HK-2 (cell line): ENCODE data around the gene SMAD3.
"Not testable (repeated sequence)": the region's sequence is repeated elsewhere in the genome, so short reads cannot be mapped to it uniquely, and the experiment has no call there.

Experiments used
- DNase-seq: peaks from one replicate; pipeline ENCODE4 v3.0.0-alpha.2; 2018; ENCODE audit not compliant: unreplicated experiment

The SMAD3 gene

DNA sequence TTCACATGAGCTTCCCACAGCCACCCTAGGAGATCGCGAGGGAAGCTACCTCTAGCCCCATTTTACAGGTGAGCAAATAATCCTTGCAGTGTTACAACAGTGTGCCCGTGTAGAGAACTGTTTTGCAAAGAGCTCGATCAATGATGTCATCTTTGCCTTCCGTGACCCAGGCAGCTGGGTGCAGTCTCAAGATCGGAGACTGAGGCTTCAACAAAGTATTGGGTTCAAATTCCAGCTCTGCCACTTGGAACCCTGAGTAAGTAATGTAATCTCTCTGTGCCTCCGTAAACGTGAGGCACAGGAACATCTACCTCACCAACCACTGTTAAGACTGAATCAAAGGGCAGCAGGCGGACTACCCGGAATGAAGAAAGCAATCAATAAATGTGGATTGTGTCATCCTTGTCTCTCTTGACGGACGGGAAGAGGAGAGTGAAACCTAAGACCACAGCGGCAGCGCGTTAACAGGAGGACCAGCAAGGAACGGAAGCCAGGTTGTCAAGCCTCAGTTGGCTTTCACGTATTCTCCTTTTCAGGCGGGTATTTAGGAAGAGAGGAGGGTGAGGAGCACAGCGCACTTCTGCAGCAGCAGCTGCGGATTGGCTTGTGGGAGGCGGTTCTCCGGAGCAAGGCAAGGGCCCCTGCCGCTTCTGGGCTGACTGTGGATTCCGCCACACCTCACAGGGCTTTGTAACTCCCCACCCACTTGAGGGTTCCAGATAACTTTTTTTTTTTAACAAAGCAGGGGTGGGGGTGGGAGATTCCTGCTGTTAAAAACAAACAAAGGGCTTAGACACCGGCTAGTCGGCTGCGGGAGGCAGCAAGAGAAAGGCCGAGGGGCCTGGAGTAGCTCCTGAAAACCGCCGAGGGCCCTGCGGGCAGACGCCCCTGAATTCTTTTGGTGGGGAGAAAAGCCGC lies 1.5 kb upstream of the SMAD3 start:
- DNase-seq, result peak; percentile 57

DNA sequence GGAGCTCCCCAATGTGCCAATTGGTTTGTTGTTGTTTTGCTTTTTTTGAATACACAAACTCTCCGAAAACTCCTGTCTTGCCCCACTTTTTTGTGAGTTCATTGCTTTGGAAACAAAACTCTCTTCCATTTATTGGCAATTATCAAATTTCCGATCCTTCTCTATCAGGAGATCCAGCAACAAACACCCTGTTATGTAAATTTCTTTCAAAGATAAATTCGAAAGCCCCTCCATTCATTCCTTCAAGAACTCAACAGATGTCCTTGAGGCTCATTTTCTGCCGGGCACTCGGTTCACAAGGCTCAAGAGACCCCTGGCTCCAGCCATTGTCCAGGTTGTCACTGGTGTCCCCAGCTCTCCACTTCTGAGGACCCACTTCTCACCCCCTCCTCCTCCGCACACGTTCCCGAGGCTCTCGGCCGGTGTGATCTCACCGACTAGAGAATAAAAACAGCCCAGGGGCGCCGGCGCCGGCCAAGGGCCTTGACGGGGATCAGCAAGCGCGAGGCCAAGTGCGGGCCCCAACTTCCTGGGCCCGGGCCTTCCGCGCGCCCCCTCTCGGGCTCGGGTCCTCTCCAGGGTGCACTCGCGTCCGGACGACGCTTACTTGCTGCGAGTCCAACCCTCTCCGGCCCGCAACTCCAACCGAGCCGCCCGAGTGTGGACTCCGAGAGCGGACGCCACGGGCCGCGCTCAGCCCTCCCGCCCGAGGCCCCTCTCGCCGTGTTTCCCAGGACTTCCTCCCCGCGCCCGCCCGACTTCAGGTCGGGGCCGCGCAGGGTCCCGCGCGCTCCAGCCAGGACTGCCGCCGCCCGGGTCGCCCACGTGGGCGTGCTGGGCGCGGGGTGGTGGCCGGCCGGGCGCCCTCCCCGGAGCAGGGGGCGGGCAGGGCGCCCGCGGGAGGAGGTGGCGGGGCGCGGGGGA lies 533 bp upstream of the SMAD3 start:
- DNase-seq, result no peak

DNA sequence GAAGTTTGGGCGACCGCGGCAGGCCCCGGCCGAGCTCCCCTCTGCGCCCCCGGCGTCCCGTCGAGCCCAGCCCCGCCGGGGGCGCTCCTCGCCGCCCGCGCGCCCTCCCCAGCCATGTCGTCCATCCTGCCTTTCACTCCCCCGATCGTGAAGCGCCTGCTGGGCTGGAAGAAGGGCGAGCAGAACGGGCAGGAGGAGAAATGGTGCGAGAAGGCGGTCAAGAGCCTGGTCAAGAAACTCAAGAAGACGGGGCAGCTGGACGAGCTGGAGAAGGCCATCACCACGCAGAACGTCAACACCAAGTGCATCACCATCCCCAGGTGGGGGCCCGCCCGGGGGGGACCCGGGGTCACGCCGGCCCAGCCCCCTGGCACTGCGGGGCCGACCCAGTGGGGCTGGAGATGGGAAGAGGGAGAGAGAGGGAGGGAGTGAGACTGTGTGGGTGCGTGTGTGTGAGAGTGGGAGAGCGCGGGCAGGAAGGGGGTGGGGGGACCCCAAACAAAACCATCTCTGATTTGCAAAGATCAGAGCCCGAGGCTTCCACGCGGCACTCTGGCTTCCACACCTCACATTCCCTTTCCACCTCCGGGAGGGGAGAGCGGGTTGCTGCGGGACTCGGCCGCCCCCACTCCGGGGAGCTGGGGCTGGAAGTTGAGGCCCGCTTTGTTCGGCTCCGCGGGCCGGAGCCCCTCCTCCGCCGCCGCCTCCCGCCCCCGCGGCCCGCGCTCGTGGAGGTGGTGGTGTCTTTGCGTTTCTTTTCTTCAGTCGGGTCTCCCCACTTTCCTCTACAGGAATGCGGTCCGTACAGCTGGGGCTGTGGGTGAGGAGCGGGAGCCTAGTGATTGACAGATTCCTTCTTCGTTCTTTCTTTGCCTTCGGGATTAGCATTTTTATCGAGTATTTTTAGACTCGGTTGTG lies 898 bp downstream of the SMAD3 start:
- peak; percentile 24 for DNase-seq

DNA sequence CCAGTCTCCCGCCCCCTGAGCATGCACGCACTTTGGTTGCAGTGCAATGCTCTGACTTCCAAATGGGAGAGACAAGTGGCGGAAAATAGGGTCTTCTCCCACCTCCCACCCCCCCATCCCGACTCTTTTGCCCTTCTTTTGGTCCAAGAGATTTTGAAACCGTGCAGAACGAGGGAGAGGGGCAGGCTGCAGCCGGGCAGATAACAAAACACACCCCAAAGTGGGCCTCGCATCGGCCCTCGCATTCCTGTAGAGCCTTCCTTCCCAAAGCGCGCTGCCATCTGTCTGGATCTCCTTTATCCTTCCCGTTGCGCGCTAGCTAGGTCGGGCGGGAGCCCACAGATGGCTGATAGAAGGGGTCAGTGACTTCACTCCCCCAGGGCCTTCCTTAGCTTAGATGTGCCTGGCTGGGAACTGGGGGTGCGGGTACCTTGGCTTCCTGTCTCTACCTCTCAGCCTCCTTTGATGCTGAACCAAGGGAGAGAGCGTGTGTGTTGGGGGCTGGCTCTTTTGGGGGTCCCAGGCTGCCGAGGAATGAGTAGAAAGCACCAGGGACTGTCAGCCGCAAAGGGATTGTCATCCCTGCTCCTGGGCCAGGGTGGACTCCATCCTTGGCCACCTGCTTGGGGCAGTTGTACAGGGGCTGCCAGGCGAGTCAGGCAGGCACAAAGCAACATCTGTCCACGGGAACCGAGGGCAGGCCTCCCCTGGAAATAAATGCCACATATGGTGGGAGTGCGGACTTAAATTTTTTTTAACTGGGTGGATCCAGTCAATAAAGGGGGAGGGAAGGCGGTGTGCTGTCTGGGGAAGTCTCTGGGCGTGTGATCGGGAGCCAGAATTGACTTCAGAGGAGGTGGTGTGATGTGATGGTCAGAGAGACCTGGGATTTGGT lies 1.8 kb downstream of the SMAD3 start:
- peak; percentile 17 for DNase-seq

DNA sequence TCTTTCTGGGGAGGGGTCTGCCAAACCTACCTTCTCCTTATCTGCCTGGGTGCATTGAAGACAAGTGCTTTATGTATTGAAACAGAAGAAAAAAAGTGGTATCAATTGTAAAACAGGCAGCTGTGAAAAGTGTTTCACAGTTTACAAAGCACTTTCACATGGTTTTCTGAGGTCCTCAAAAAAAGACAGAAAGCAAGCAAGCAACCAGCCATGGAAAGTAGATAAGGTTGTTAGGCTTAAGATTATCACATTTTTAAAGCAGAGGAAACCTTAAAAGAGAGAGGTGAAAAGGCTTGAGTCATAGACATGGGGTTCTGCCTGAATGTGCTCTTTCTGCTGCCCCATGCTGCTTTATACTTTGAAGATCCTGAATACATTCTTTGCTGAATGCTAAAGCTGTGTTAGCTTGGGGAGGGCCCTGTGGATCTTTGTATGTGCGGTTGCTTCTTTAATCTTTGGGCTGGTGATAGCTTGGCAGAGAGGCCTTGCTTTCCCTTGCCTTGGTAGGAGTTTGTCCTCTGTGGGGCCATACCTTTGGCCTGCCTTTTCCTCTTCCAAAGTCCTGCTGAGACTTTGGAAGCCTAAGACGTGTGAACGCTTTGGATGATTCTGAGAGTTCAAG lies 2.6 kb downstream of the SMAD3 start:
- DNase-seq, result no peak

DNA sequence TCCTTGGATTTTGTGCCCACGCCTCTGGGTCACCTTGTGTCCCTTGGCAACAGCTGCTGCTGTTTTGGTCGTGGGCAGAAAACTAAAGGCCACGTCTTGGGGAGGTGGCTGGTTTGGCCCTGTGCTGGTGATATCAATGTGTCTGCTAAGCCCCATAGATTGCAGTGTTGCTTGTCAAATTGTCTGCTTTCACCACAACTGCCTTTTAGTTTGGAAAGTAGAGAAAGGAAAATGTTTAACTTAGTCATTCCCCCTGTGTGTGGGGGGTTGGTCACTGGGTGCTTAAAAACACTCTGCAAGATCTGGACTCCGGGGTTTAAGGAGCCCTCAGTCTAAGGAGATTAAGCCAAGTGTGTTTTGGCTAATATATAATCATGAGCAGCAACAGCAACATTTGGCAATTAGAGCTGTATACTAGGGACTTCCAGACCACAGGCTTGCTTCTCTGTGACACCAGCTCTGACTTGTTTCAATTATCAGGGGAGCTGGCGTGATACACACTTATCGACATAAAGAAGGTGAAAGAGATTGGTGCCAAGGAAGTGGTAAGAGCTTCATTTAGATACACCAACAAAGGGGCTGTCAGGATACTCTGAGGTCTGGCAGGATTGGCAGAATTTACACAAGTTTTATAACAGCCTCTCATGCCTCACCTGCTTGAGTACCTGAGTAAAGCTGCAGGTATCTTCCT lies 3.5 kb downstream of the SMAD3 start:
- no peak for DNase-seq

DNA sequence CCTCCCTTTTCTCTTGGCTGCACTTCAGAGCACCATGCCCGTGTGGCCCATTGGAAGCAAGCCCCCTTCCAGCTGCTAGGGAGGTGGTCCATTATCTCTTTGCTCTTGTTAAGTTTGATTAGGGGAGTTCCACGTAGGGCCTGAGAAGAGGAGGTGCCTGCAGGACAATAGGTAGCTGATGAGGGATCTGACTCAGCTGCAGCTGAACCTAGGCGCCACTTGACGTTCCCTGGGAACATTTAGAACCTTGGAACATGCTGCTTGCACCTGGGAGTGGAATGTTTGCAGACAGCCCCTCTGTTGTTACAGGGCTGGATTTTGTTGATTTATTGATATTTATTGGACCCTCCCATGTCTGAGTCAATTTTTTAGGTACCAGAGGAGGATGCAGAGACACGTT lies 4.7 kb downstream of the SMAD3 start:
- no peak for DNase-seq

DNA sequence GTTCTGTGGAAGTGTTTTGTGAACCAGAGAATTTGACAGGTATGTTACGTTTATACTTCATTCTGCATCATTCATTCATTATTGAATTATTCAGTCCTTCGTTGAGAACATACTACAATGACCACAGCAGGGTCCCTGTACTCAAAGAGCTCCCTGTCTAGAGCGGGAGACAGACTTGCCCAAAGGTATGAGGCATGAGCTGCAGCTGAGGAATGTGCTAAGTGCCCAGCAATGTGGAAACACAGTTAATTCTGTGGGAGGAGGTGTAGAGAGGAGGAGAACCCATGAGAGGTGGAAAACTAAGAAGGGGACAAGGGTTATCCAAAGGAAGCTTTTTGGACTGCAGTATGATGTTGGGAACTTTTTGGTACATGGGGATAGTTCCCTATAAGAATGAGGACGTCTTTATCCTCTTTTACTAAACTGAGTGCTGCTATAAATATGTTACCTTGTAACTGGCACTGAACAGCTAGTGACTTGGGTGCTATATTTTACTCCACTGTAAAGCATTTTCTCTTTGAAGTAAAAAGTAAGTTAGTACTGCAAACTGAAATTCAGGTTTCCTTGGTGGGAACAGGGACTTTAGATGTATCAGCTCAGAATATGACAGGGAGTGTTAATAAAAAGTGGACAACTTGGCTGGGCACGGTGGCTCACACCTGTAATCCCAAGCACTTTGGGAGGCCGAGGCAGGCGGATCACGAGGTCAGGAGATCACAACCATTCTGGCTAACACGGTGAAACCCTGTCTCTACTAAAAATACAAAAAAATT lies 5.7 kb downstream of the SMAD3 start:
- no peak for DNase-seq

DNA sequence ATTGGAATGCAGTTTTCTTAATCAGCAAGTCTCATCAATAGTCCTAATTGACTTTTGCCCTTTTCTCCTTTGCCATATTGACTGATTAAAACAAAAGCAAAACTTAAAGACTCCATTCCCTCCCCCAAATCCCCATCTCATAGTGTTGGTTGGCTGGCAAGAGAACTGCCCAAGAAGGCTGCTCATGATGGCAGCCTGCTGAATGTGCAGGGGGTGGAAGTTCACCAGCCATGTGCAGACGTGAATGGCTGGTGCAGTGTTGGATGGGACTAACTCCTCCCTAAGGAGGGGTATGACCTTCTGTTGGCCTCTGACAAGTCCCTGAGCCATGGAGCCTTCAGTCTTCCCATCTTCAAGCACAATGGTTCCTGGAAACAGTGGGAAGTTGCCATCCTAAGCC lies 7.0 kb downstream of the SMAD3 start:
- DNase-seq, result no peak

DNA sequence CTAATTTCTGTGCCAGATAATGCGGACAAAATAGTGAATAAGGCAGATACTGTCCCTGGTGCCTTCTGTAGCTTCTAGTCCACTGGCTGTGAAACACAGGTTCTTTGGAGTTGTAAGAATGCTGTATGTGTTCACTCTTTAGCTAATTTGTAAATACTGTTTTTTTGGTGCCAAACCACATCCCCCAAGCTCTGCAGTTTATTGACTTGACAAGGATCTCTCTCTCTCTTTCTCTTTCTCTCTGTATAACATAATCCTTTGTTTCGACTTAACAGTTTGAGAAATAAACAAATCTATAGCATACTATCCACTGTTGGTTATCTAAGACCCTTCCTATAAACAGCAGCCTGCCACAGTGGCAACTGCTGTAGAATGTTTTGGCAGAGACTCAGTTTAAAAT lies 7.6 kb downstream of the SMAD3 start:
- no peak for DNase-seq

DNA sequence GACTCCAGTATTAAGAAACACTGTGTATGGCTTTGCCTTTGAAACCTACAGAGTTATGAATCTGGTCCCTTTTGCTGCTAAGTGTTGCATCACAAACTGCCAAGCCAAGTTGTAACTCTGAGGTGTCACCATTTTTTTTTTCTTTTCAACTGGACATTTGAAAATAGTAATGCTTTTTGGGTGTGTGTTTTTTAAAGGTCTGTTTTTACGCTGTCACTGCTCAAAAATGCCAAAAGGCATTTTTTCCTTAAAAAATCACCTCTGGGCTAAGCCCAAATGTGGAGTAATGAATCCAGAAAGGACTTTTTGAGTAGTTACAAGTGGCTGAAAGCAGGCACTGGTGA lies 9.5 kb downstream of the SMAD3 start:
- no peak for DNase-seq

DNA sequence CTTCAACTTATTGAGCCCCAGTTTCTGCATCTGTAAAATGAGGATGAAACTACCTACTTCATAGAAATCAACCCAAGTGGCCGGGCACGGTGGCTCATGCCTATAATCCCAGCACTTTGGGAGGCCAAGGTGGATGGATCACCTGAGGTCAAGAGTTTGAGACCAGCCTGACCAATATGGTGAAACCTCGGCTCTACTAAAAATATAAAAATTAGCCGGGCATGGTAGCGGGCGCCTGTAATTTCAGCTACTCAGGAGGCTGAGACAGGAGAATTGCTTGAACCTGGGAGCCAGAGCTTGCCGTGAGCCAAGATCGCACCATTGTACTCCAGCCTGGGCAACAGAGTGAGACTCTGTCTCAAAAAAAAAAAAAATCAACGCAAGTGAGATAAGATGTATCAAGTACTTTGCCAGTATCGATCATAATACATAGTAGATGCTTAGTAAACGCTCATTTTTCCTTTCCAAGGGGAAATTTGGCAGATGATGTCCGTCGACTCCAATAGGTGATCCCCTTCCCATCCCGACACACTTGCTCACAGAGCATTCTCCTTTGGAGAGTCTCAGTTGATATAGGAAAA lies 10.2 kb downstream of the SMAD3 start:
- not testable (repeated sequence) for DNase-seq

DNA sequence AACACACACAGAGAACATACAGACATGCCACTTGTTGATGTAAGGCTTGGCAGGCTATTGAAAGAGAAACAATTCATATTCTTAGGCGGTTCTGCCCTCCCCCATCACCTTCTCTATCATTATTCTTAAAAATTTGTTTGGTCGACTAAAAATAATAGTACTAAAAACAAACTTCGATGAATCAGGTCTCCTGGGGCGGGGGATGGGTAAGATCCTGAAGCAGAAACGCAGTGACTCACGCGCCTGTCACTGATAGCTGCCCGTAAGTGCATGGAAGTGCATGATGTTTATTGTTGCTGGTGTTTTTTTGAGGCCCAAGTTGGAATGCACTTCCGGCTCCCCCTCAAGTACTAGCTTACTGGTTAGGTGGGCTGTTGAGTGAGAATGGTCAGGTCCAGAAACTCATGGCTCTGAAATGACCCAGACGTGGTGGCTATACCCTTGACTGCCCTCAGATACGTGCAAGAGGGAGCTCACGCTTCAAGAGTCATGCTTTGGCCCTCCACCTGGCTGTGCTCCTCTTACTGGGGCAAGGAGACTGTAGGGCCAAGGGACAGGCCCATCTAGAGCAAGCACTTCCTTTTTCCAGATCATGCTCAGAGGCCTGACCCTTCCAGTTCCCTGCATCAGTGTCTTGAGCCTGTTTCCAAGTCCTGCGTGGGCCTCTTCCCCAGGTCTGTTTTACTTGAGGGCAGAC lies 10.9 kb downstream of the SMAD3 start:
- DNase-seq, result peak; percentile 53

DNA sequence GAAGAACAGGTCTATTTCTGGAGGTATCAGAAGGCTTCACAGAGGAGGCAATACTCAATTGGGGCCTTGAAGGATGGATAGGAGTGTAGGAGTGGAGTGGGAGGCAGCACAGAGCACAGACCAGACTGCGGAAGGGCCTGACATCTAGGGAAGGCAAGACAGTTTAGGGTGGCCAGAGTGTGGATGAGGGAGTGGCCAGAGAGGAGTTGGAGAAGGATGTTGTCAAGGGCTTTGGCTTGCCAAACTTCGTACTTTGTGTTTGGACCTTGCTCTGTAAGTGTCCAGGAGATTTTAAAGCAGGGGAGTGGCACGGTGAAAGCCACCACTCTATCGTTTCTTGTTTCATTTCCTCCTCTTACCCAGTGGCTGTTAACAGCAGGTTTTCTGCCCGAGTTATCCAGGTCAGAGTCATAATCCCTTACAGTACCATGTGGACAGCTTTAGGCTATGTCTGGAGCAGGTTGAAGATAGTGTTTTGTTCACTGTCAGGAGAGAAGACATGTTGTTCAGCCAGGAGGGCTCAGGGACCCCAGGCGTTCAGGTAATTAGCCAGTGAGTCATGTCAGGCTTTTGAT lies 12.3 kb downstream of the SMAD3 start:
- no peak for DNase-seq

DNA sequence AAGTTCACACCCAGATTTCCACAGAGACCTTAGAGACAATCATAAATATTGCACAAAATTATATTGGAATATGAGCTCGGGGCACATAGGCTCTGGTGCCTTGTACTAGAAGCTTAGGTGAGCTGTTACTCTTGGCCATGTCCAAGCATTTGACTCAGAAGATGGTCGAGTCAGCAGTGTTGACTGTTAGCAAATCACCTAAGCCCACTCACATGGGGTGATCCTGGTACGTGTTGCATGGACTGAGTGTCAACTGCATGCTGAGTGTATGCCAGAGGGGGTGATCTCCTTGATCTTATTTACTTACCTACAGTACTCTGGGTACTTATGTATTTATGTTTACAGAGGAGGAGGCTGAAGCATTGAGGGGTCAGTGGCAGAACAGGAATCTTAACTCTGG lies 14.0 kb downstream of the SMAD3 start:
- DNase-seq, result no peak

DNA sequence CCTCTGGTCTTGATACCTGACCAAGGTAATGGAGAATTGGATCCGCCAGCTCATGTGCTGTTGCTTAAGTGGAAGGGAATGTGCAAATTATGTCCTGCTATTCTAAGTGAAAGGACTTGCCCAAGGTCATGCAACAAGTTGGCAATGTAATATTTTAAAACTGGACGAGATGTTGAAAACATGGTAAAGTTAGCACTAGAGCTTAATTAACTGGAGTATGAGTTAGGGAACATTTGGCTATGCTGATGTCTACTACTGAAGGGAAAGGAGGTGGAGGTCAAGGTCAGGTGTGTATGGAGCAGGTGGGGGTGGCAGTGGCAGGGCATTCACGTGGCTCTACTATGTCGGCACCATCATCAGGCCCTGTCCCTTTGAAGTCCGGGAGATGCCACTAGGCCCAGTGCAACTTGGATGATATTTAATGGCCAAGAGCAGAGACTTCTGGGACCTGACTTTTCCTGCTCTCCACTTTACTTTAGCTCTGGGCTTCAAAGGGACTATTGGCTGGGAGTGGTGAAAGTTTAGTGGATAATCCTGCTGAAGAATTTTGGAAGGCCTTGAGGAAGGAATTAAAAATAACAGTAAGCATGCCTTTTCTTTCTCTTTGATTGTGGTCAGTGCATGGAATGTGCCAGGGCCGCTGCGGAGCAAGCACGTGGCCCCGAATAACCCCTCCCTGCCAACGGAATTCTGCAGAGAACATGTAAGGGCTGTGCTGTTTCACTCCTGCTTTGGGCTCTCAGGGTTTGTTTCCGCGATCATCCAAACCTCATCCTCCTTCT lies 14.9 kb downstream of the SMAD3 start:
- DNase-seq, result no peak
